ENCODE measurements around the gene PAFAH2.
"Not testable (repeated sequence)": the region's sequence is repeated elsewhere in the genome, so short reads cannot be mapped to it uniquely, and the experiment has no call there.

Gene PAFAH2

DNA sequence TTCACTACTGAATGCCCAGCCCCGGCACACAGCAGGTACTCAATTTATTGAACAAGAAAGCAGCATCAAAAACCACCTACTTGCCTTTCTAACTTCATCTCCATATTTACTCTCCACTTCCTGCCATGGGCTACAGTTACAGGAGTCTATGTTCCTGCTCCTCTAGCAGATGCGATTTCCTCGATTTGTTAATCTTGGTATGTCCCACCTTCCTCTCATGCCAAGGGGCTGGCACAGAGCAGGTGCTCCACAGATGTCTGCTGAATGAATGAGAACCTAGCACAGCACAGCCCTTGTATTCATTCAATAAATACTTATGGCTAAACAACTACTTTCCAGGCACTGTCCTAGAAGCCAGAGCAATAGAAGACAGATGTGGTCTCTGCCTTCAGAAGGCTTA is 12.2 kb downstream of the PAFAH2 start:
- no peak for DNase-seq (ENCODE audit: low read depth in 3 of 3)

DNA sequence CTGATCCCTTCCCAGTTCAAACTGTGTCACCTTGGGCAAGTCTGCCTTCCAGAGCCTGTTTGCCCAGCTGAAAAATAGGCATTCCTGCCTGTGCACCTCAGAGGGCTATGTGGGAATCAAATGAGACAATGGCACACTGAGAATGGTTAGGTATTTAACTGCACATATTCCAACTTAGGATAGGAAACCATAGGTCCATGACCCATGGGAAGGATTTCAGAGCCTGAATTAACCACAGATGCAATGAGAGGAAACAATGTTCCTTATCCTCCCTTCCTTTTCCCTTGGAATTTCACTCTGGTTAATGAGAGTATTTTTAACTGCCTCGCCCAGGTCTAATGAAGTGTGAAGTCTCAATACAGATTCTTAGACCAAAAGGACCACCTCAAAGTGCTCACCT is 12.7 kb downstream of the PAFAH2 start:
- DNase-seq (ENCODE audit: low read depth in 3 of 3): no peak

DNA sequence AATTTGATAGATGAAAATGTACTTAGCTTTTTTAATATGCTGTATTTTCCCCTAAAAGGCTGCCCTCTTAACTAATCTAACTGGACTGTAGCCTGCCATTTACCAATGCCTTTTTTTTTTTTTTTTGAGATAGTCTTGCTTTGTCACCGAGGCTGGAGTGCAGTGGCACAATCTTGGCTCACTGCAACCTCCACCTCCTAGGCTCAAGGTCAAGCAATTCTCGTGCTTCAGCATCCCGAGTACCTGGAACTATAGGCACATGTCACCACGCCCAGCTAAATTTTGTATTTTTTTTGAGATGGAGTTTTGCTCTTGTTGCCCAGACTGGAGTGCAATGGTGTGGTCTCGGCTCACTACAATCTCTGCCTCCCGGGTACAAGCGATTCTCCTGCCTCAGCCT is 18.7 kb downstream of the PAFAH2 start:
- no peak for DNase-seq (ENCODE audit: low read depth in 3 of 3)

DNA sequence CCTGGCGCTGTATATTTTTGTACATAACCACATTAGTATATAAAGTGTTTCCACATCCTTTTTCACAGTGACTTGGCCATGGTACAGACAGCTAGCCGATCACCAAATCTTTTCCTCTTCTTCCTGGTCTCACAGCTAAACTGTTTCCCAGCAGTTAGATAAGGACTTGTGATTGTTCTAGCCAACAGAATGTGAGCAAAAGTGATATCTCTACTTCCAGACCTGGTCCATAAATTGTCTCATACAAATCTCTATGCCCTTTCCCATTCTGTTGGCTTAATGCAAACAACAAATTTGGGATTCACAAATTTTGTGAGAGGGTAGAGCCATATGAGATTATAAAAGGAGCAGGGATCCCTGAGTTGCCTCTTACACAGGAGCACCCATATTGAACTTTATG is 19.5 kb downstream of the PAFAH2 start:
- no peak for DNase-seq (ENCODE audit: low read depth in 3 of 3)

DNA sequence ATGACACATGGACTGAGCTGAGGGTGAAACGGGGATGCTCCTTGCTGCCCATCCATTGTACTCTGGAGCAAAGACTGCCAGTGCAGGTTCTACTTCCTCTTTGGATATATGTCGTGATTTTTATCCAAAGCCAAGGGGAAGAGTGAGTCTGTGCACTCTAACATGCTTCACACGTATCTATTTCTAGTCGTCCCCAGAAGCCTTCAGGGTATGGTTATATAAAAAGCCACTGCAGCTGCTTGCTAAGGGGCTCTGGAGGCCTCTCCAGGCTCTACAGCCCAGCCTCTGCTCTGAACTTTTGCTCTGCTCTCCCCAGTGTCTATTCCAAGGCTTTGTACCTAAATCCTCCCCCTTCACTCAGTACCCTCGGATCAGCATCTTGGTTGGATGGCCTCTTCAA is 20.1 kb downstream of the PAFAH2 start:
- no peak for DNase-seq (ENCODE audit: low read depth in 3 of 3)

DNA sequence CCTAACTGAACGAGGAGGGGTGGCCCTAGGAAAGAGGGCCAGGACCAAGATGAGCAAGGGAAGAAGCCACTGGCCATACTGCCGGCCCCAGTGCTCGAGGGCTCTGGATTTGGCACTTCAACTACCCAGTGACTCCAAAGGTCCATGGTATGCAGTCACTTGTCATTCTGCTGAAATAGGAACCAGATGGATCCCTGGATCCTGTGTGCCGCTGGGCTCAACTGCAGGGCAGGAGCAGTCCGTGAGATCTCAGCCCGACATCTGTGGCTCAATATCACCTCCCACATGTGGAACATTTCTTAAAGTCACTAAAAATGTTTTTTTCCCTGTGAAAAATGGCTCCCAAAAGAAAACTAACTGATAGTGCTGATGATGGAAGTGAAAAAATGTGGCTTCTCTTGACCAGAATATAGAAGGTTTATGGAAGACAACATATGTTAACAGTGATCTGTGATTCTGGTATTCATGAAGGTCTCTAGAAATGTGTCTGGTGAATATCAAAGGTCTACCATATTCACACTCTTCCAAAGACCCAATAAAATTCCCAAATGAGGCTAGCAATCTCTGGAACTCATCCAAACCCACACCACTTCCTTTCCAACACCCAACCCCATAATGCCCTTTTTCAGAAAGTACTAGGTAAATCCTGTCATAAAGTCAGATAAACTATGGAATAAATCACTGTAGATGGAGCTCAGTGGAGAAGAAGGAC is 24.1 kb downstream of the PAFAH2 start:
- no peak for DNase-seq (ENCODE audit: low read depth in 3 of 3)

DNA sequence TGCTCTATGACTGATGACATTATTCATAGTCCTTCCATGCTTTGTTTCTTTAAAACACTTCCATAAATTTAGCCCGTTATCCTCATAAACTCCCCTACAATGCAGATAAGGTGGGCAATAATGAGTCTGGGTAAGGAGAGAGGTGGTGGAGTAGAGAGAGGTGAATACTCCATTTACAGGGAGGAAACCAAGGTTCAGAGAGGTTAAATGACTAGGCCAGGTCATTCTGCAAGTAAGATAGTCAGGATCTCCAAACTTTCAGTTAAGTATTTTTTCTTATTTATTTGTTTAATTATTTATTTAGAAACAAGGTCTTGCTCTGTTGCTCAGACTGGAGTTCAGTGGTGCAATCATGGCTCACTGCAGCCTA is 26.1 kb downstream of the PAFAH2 start:
- no peak for DNase-seq (ENCODE audit: low read depth in 3 of 3)

DNA sequence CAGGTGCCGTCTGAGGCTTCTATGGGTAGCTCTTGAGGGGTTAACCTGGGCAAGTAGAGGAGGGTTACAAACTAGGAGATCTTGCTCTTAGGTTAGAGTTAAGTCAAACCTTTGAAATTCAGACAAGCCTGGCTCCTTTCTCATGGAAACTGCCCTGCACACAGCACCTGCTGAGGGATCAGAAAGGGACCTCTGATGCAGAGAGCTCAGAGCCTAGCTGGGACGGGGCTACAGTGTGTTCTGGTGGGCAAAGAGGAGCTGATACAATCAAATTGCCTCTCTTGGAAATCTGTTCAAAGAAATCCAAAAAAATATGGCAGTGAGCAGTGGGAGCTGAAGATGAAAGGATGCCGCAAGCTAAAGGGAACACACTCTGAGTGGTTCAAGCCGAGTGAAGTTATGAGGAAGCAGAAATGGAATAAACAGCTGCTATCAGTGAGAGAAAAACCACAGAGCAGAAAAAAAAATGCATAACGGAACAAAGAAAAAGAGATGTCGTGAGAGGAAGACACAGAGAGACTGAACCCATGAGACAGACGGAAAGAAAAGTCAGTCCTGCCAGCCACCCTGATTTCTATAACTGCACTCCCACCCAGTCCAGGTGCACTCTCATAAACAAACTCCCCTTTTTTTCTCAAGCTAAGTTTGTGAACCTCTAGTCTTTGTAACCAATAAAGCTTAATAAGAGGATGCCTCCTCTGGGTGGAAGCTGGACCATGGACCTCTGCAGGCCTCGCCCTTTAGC is 26.6 kb downstream of the PAFAH2 start:
- peak in 1 of 3 experiments; percentile 3 for DNase-seq (ENCODE audit: low read depth in 3 of 3)

DNA sequence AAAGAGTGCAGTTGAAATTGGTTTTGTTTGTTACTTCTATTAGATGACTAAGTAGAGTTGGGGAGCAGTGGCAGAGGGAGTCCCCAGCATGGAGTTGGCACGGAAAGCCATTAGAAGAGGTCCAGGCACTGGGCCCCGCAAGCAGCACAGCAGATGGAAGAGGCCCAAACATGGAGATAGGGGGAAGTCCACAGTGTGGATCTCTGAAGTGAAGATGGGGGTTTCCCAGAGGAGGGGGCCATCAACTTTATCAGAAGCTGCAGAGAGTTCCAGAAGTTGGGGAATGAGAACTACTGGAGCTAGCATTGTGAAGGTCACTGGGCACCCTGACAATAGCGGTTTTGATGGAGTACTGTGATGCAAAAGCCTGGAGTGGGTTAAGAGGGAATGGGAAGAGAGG is 30.6 kb downstream of the PAFAH2 start:
- DNase-seq (ENCODE audit: low read depth in 3 of 3): no peak

DNA sequence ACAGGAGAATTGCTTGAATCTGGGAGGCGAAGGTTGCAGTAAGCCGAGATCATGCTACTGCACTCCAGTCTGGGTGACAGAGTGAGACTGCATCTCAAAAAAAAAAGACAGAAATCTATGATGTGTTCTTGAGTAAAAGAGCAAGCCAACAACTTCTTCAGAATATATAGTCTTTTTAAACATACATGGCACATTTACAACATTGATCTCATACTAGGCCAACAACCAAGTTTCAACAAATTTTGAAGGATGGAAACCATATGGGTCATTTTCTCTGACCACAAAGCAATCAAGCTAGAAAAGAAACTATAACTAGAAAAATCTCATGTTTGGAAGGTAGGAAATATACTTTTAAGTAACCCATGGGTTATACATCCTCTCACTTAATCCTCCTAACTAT is 38.3 kb downstream of the PAFAH2 start:
- no peak for DNase-seq (ENCODE audit: low read depth in 3 of 3)

DNA sequence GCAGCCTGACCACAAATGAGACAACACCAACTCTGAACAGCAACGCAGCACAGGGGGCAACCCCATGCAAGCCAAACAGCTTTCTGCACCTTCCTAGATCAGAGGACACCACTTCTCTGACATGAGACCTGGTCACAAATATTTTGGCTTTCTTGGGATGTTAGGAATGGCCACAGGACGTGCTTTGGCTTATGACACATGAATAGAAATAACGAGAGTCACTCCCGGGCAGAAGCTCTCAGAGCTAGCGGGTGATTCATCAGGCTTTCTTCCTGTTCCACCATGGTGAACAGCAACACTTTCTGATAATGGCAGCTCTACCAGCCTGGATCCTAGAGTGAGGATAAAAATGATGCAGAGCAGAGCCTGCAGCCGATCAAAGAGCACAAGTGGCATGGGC is 39.4 kb downstream of the PAFAH2 start:
- DNase-seq (ENCODE audit: low read depth in 3 of 3): no peak

DNA sequence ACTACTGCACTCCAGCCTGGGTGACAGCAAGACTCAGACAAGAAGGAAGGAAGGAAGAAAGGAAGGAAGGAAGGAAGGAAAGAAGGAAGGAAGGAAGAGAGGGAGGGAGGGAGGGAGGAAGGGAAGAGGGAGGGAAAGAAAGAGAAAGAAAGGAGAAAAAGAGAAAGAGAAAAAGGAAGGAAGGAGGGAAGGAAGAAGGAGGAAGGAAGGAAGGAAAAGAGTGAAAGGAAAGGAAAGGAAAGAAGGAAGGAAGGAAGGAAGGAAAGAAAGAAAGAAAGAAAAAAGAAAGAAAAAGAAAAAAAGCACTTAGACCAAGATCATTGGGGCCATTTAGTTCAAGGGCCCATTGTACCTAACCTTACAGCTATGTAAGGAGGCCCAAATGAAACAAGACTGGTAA is 42.3 kb downstream of the PAFAH2 start:
- no peak for DNase-seq (ENCODE audit: low read depth in 3 of 3)

DNA sequence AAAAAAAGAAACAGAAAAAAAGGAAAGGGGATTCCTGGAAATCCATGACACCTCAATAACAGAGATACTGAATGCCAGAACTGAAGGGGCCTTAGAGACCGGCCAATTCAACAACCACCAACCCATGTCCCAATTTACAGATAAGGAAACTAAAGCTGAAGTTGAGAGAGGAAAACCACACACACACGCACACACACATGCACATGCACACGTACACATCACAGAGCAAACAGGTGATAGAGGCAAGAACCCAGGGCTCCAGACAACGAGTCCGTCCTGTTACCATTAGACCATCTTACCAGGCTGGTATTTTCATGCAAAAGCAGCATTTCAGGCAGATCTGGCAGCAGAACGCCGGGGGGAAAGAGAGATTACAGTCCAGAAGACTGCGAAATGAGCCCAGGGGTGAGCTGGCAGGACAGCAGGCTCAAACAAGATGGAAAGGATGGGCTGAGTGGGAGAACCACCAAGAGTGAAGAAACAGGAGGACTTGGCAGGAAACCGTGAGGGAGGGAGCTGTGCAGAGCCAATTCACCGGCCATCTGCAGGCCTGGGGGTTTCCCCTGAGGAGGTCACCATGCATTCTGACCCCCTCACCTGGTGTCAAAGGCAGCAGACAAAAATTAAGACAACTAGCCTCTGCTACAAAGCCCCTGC is 43.5 kb downstream of the PAFAH2 start:
- DNase-seq (ENCODE audit: low read depth in 3 of 3): no peak

DNA sequence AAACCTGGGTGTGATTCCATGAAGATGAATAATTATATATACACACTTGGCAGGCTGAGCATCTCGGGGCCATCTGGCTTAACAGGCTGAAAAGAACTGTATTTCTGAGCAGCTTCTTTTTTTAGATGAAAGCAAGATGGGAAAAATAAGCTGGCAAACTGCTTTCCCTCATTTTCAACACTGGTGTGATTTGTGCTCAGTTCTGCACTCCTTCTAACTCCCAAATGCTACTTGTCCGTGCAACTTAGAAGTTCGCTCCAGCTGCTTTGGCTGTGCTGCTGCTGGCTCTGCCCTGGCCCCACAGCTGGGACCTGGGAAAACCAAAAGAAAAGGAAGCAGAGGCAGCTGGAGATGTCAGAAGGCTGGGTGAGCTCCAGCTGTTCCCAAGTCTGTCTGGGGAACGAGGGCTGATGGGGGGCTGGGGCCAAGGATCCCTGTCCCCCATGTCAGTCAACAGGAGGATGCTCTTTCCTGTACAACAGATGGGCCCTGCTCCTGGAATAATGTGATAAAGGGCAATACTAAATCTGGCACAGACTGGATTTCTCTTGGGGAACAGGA is 44.9 kb downstream of the PAFAH2 start:
- DNase-seq (ENCODE audit: low read depth in 3 of 3): no peak

DNA sequence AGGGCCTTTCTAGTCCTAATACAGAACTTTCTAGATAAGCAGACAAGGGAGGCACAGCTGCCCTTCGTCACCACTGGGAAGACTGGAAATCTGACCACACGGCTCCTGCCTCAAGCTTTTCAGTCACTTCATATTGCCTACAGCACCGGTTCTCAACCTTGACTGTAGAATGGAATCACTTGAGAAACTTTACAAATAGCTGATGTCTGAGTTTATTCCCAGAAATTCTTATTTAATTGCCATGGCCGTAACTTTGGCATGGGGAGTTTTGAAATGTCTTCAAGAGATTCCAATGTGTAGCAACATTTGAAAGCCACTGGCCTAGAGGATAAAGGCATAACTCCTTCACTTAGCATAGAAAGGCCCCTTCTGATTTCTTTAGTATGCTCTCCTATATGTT is 49.2 kb downstream of the PAFAH2 start:
- DNase-seq (ENCODE audit: low read depth in 3 of 3): no peak

DNA sequence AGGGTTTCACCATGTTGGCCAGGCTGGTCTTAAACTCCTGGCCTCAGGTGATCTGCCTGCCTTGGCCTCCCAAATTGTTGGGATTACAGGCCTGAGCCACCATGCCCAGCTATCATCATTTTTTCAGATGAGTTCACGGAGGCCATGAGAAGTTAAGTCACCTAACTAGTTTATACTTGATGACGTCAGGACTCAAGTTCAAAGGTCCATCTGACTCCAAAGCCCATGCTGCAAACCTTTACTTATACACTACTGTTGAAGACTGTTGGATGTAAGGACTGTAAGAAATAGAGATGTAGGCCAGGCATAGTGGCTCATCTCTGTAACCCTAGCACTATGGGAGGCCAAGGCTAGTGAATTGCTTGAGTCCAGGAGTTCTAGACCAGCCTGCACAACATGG is 50.8 kb downstream of the PAFAH2 start:
- DNase-seq (ENCODE audit: low read depth in 3 of 3): no peak

DNA sequence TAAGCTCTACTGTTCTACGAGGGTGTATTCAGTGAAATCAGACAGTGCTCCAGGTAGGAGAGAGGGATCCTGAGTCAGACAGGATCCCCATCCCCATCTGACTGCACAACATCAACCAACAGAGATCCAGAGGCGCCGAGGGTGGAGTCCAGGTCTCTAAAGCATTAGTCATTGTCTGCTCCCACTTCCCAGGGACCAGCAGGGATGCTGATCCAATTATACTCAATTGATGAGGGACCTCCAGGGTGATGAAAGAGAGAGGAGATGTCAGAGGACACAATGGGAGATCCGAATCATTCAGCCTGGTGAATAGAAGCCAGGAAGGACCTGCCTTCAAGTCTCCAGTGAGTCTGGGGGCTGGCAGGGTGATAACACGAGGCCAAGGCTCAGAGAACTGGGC is 52.1 kb downstream of the PAFAH2 start:
- DNase-seq (ENCODE audit: low read depth in 3 of 3): no peak

DNA sequence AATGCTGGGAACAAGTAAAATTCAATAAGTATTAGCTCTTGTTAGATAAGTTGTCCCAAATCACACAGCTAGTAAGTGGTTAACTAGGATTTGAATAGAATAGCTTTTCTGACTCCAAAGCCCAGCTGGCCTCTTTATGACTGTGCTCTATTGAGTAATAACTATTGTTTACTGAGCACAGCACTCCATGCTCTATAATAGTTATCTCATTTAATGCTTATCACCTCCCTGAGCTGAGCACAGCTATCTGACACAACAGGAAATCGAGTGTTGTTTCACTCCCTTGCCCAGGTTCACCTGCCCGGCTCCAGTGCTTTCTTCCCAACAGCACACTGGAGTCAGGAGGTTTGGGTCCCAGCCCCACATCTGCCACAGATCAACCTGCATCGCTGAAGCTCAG is 52.9 kb downstream of the PAFAH2 start:
- no peak for DNase-seq (ENCODE audit: low read depth in 3 of 3)

DNA sequence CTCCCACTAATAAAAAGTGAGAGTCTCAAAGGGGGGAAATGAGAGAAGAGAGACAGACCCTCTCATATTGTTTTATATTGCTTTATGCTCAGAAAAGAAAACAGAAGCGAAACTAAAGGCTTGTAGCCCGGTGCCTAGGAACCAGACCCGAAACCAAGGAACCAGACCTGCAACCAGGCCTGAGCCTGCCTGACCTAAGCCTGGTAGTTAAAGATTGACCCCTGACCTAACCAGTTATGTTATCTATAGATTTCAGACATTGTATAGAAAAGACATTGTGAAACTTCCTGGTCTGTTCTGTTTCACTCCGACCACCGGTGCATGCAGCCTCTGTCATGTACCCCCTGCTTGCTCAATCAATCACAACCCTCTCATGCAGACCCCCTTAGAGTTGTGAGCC is 54.4 kb downstream of the PAFAH2 start:
- DNase-seq (ENCODE audit: low read depth in 3 of 3): not testable (repeated sequence)

DNA sequence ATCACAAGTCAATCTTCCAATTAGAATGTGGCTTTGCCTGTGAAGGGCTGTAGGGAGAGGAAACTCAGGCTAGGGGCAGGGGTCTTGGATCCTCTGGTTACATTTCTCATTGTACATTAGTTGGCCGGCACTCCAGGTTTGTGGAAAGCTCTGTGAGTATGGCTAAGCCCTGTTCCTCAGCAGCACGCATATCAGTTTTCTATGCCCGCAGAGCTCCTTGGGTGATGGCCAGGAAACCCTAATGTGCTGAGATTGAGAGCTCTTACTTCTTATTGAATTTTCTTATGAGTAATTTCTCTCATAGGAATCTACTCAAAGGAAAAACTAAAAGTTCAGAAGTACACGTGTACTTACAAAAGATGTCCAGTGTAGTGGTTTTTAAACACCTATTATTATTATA is 60.9 kb downstream of the PAFAH2 start:
- no peak for DNase-seq (ENCODE audit: low read depth in 3 of 3)

DNA sequence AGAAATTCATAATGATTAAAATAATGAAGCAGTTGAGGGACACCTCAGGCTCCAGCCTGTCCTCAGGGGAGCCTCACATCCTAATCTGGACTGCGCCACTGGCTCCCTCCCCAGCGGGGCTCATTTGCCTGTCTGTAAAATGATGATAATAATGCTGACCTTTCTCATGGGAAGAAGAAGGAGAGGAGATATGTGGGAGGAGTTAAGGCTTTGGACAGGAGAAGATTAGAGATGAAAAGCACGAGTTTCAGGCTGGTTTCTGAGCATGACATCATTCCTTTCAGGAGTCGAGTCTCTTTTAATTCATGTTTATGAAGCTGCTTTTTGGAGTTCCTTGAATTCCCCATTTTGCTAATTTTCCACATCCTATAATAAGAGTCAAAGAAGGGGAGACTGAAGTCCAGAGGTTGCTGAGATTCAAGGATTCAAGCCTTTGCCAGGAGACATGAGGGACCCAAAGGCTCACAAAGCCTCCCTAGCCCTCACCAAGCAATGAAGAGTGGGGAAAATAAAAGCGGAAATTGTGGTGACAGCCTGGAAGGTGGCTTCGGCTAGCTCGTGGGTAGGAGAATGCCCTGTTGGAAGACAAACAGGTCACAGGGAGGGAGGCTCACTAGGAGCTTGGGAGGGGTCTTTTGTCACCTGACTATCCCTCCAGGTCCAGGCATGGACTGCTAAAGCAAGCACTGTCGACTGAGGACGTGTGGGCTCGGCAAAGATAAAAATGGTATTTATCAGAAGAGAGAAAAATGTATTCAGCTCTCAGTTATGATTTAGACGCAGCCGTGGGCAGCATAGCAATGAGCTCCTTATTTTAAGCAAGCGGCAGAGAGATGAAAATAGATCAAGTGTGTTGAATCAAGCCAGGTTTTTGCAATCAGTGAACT is 64.1 kb downstream of the PAFAH2 start:
- no peak for DNase-seq (ENCODE audit: low read depth in 3 of 3)
